ENCODE measurements around the gene LRRC4C.

DNA sequence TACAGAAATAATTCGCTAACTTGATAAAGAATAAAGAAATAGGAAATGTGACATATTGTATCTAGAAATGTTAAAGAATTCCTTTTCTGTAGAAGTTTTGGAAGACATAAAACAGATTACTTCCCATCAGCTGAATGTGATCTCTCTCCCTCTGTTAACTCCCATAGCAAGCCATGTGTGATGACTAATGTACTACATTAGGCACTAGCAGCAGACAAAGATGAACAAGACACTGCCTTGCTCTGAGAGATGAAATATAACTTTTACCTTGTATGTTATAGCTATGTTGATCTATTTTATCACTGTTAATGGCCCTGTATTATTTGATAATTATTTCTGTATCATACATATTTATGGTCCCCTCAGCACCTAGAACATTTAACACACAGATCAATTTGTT, 817.2 kb downstream of the LRRC4C start:
- TF ChIP-seq, protein P1, sequence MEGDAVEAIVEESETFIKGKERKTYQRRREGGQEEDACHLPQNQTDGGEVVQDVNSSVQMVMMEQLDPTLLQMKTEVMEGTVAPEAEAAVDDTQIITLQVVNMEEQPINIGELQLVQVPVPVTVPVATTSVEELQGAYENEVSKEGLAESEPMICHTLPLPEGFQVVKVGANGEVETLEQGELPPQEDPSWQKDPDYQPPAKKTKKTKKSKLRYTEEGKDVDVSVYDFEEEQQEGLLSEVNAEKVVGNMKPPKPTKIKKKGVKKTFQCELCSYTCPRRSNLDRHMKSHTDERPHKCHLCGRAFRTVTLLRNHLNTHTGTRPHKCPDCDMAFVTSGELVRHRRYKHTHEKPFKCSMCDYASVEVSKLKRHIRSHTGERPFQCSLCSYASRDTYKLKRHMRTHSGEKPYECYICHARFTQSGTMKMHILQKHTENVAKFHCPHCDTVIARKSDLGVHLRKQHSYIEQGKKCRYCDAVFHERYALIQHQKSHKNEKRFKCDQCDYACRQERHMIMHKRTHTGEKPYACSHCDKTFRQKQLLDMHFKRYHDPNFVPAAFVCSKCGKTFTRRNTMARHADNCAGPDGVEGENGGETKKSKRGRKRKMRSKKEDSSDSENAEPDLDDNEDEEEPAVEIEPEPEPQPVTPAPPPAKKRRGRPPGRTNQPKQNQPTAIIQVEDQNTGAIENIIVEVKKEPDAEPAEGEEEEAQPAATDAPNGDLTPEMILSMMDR (IDR thresholded peaks at IDR 0.05), result no peak
- no peak for TF ChIP-seq POLR2AphosphoS5 (IDR thresholded peaks at IDR 0.05)
- no peak for TF ChIP-seq POLR2A (IDR thresholded peaks at IDR 0.05)
